Hepatocyte (in vitro differentiated cells): ENCODE measurements around the gene SLC27A2. TPM values are rescaled to one million over a fixed set of nuclear protein-coding genes. Genes with fewer than 3 reads are reported as not detected.

Source experiments
- polyA plus RNA-seq: library from polyadenylated mRNA; unstranded; fragments of >200 nt; fragmentation: Nextera tagmentation; extraction: Ambion mirVana; gene quantifications from 2 replicates; pipeline ENCODE4 v1.2.1, GENCODE V29; 2016
- small RNA-seq: library from RNA; depleted of rRNA; stranded (forward); fragments of <200 nt; gene quantifications from one replicate; pipeline ENCODE3, GENCODE V24; 2014
- total RNA-seq: library from RNA; depleted of rRNA; stranded (reverse); fragments of >200 nt; gene quantifications from 2 replicates; pipeline ENCODE4 v1.2.3, GENCODE V29; 2014

SLC27A2 gene
- total and polyA plus RNA-seq, 2 experiments from 2014 or later = 24.8 to 41.3 TPM

Small RNAs within 50 kb of the gene (small RNA-seq; reads per million reads assigned to genes)
- not detected for gene RF00019

Other genes starting within 250 kb of the SLC27A2 start
- gene ATP8B4, start 63.0 kb upstream of the SLC27A2 start, total RNA-seq = 9.5 and 10.1 TPM in 2 replicates
- gene ATP8B4, start 63.0 kb upstream of the SLC27A2 start, polyA plus RNA-seq = 0.21 and 1.3 TPM in 2 replicates
- gene HDC, start 83.5 kb downstream of the SLC27A2 start, total RNA-seq = 0.44 TPM in 1 of 2 replicates, not detected in the other
- gene HDC, start 83.5 kb downstream of the SLC27A2 start, polyA plus RNA-seq = not detected in 2 replicates
- 35.7 and 38.7 TPM in 2 replicates for gene GABPB1, start 173.0 kb downstream of the SLC27A2 start, total RNA-seq
- gene GABPB1, start 173.0 kb downstream of the SLC27A2 start, polyA plus RNA-seq = 18.2 and 23.3 TPM in 2 replicates
- gene USP8, start 242.2 kb downstream of the SLC27A2 start, total RNA-seq = 59.9 and 79.9 TPM in 2 replicates
- gene USP8, start 242.2 kb downstream of the SLC27A2 start, polyA plus RNA-seq = 43.0 and 46.8 TPM in 2 replicates